ENCODE results near the gene HIBADH. TPM values are rescaled to one million over a fixed set of nuclear protein-coding genes. Genes with fewer than 3 reads are reported as not detected.
A peak's percentile ranks its signal among the peaks of the same experiment; 100 is the strongest.

The HIBADH gene
- total RNA-seq, 4 donors from 2014 or later, result 42.2 to 56.4 (median 49.0) TPM

DNA sequence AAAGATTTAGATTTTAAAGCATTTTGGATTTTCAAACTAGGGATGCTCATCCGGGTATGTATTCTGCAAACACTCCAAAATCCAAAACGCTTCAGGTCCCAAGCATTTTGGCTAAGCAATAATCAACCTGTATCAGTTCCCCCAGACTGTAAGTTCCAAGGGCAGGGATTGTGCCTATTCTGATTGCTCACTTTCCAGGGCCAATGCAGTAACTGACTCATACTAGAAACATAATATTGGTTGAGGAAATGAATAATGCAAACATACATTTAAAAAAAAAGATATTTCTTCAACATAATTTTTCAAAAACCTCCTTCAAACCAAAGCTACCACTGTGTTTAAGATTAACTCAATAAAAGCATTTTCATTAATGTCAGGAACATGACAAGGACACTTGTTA is 69.5 kb downstream of the HIBADH start:
- intact Hi-C loops (cut with DNase I; ENCODE audit: low total_unique reads) (no loop called here), in situ Hi-C loops (cut with MboI; ENCODE audit: low sequenced_read_pairs in 4 of 4) (no loop called here)
- H3K36me3 ChIP-seq, result no peaks in the 10 kb centered on the region
- H3K27ac ChIP-seq, result no peak overlapping the region
- H3K4me1 ChIP-seq, result no peaks in the 10 kb centered on the region
- DNase-seq (no peak), ATAC-seq (no peak)
- no peaks in the 10 kb centered on the region for H3K9me3 ChIP-seq
- H3K4me3 ChIP-seq, result no peak overlapping the region
- no peak for TF ChIP-seq POLR2A (IDR thresholded peaks at IDR 0.05)
- TF ChIP-seq, protein P1, sequence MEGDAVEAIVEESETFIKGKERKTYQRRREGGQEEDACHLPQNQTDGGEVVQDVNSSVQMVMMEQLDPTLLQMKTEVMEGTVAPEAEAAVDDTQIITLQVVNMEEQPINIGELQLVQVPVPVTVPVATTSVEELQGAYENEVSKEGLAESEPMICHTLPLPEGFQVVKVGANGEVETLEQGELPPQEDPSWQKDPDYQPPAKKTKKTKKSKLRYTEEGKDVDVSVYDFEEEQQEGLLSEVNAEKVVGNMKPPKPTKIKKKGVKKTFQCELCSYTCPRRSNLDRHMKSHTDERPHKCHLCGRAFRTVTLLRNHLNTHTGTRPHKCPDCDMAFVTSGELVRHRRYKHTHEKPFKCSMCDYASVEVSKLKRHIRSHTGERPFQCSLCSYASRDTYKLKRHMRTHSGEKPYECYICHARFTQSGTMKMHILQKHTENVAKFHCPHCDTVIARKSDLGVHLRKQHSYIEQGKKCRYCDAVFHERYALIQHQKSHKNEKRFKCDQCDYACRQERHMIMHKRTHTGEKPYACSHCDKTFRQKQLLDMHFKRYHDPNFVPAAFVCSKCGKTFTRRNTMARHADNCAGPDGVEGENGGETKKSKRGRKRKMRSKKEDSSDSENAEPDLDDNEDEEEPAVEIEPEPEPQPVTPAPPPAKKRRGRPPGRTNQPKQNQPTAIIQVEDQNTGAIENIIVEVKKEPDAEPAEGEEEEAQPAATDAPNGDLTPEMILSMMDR (IDR thresholded peaks at IDR 0.05 in 4 of 5, conservative IDR thresholded peaks at IDR 0.05 in 1 of 5), result no peak
- H3K27me3 ChIP-seq, result no peaks in the 10 kb centered on the region

DNA sequence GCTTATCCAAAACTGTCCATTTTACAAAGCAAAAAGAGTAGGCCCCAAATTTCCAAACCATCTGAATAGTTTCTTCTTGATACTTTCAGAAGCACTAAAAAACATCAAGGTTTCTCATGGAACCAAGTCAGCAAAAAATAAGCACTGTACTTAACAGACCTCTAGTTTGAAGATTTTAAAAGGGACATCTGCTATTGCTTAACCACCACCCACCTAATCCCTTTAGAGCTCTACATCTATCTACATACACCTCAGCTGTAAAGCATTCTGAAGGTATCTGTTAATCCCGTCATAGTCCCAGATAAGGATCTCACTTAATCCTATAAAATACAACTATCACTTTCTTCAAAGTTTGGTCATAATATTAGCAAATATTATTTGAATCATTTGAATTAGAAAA is 72.3 kb downstream of the HIBADH start:
- no peak overlapping the region for H3K4me3 ChIP-seq
- H3K36me3 ChIP-seq, result no peaks in the 10 kb centered on the region
- H3K27me3 ChIP-seq, result no peaks in the 10 kb centered on the region
- no peaks in the 10 kb centered on the region for H3K9me3 ChIP-seq
- no peak overlapping the region for H3K27ac ChIP-seq
- TF ChIP-seq, protein P1 (IDR thresholded peaks at IDR 0.05 in 4 of 5, conservative IDR thresholded peaks at IDR 0.05 in 1 of 5), result no peak
- TF ChIP-seq POLR2A (IDR thresholded peaks at IDR 0.05), result no peak
- DNase-seq, result no peak
- peaks cover 0 to 3% of the 10 kb centered on the region in 2 donors for H3K4me1 ChIP-seq
- no peak for ATAC-seq
- intact Hi-C loops (cut with DNase I; ENCODE audit: low total_unique reads) (no loop called here), in situ Hi-C loops (cut with MboI; ENCODE audit: low sequenced_read_pairs in 4 of 4) (no loop called here)

DNA sequence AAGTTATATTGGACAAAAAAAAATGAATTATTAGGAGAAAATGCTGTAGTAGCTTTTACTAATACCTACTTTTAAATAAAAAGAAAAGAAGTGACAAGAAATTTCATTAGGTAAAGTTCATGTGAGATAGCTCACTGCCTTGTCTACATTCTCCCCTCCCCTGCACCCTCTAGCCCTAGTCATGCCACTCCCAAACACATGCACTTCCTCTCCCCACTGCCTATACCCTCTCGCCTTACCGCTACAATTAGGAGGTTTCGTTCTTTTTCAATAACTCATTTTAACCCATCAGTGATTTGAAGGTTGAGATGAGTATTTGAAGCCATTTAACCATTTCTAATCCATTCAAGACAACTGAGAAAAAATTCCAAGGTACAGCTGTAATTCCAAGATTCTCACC is 75.3 kb downstream of the HIBADH start:
- DNase-seq (no peak), ATAC-seq (peak in 1 of 2 donors; percentile 27)
- intact Hi-C loops (cut with DNase I; ENCODE audit: low total_unique reads) (loop anchor here (10.0 kb wide), 1 partner anchor 147 kb away; no protein-coding TSS in a partner anchor), in situ Hi-C loops (cut with MboI; ENCODE audit: low sequenced_read_pairs in 4 of 4) (no loop called here)
- Histone ChIP-seq H3K4me3 (no peak overlapping the region), H3K27me3 (no peaks in the 10 kb centered on the region), H3K4me1 (peaks cover 0 to 3% of the 10 kb centered on the region in 2 donors), H3K9me3 (no peaks in the 10 kb centered on the region), H3K27ac (no peak overlapping the region), H3K36me3 (no peaks in the 10 kb centered on the region)
- no peak for TF ChIP-seq POLR2A (IDR thresholded peaks at IDR 0.05)
- TF ChIP-seq, protein P1 (IDR thresholded peaks at IDR 0.05 in 4 of 5, conservative IDR thresholded peaks at IDR 0.05 in 1 of 5), result no peak

DNA sequence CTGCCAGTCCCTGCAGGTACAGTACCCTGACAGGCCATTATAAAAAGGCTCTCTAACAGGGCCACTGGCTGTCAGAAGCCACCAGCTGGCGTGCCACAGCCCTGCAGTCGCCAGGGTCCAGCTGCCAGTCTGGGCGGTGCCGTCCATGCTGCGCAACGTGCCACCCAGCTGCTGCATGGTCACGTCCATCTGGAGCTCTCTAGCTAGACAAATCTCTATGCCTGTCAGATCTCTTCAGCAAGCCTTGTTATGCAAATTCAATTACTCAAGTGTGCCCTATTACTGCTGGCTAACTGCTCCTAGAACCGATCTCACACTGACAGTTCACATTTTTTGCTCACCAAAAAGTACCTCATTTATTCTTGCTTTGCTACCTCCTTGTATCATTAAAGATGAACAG is 75.9 kb downstream of the HIBADH start:
- Histone ChIP-seq H3K4me3 (no peak overlapping the region), H3K27ac (no peak overlapping the region), H3K36me3 (no peaks in the 10 kb centered on the region), H3K4me1 (peaks cover 0 to 3% of the 10 kb centered on the region in 2 donors), H3K9me3 (no peaks in the 10 kb centered on the region), H3K27me3 (no peaks in the 10 kb centered on the region)
- DNase-seq (peak; percentile 22 to 76), ATAC-seq (peak; percentile 62 to 95)
- intact Hi-C loops (cut with DNase I; ENCODE audit: low total_unique reads), result loop anchor here (10.0 kb wide), 1 partner anchor 148 kb away; no protein-coding TSS in a partner anchor
- TF ChIP-seq, protein P1 (IDR thresholded peaks at IDR 0.05 in 4 of 5, conservative IDR thresholded peaks at IDR 0.05 in 1 of 5), result peak in 3 of 5 experiments; percentile 12 to 41 (median 25)
- no peak for TF ChIP-seq POLR2A (IDR thresholded peaks at IDR 0.05)
- in situ Hi-C loops (cut with MboI; ENCODE audit: low sequenced_read_pairs in 4 of 4), result no loop called here

All from gastrocnemius medialis (tissue), 4 donors.